Heart left ventricle (tissue), 13 donors: ENCODE results near the gene THSD7B.

ENCODE experiments used
- CTCF ChIP-seq, 12 donors: fragments of 200-600 bp; sonication (generic) in 4 of 12; IDR thresholded peaks; one replicate each; pipeline versions ENCODE4 v1.5.0 to v1.8.0; 2018 to 2022; ENCODE audit warnings: antibody characterized with exemption in 12 of 12, mild to moderate bottlenecking in 5 of 12
- POLR2A ChIP-seq, 2 donors: fragments of 450-650 bp; IDR thresholded peaks; one replicate each; pipeline ENCODE4 v1.6.1; 2017; ENCODE audit warnings: antibody characterized with exemption in 2 of 2, mild to moderate bottlenecking in 2 of 2, moderate library complexity in 2 of 2
- donor health status: ischemic (EF 13 %, LVEDD 7.1; RV severe dilation, severe dysfunction).
- donor health status: DM: no; HTN: yes; CAD: no.
- donor health status: DM: no; HTN: no; CAD: no.
- donor health status: ischemic (EF 25% LVEDD 6.9; RV normal size, moderate dysfunction).
- donor health status: ischemic (EF 25% LVEDD 5.7; RV mildly dilated, moderate dysfunction).
- donor health status: ischemic (EF 35%, LVEDD 5.7; RV mildly dilated, moderate dysfunction).
- donor health status: nonischemic (EF 11% LVEDD 7.7; RV severe dilation, severe dysfunction).
- donor health status: DM: yes; HTN: yes; CAD: no.
- donor health status: PGD.
- donor health status: ischemic (EF 29% LVEDD 5.4; RV normal size, mild dysfunction).
- donor health status: nonischemic (EF 23%, LVEDD 6.1; RV moderate dilation, normal function).

- no peak for TF ChIP-seq CTCF (IDR thresholded peaks at IDR 0.05)
- no peak for TF ChIP-seq POLR2A (IDR thresholded peaks at IDR 0.05)
Measured at GRCh38 chr2:137039482-137040152, 274.3 kb downstream of the THSD7B start.
